ENCODE measurements around the gene SNRNP200.

DNA sequence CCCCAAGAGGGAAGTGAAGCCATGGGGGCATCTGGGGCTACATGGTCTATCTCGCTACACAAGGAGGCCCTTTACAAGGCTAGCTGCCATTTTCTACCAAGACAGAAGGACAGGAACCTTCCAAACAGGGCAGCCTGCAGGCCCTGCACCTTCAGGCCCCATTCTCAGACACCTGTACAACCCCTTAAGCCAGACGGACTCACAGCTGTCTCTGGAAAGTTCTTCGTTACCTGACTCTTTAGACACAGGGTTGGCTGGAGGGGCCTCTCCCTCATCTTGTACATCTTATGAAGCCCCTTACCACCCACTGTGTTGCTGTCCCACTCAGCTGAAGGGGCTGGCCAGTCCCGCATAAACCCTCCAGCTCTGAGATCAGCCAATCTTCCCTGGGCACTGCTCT lies 56.7 kb downstream of the SNRNP200 start:
- TF ChIP-seq, protein P1, sequence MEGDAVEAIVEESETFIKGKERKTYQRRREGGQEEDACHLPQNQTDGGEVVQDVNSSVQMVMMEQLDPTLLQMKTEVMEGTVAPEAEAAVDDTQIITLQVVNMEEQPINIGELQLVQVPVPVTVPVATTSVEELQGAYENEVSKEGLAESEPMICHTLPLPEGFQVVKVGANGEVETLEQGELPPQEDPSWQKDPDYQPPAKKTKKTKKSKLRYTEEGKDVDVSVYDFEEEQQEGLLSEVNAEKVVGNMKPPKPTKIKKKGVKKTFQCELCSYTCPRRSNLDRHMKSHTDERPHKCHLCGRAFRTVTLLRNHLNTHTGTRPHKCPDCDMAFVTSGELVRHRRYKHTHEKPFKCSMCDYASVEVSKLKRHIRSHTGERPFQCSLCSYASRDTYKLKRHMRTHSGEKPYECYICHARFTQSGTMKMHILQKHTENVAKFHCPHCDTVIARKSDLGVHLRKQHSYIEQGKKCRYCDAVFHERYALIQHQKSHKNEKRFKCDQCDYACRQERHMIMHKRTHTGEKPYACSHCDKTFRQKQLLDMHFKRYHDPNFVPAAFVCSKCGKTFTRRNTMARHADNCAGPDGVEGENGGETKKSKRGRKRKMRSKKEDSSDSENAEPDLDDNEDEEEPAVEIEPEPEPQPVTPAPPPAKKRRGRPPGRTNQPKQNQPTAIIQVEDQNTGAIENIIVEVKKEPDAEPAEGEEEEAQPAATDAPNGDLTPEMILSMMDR (IDR thresholded peaks at IDR 0.05): no peak
- no peak for TF ChIP-seq POLR2A (IDR thresholded peaks at IDR 0.05)
